Left renal cortex interstitium (tissue), 4 donors: ENCODE results near the gene SND1. TPM values are rescaled to one million over a fixed set of nuclear protein-coding genes. Genes with fewer than 3 reads are reported as not detected.
"Not testable (repeated sequence)": the region's sequence is repeated elsewhere in the genome, so short reads cannot be mapped to it uniquely, and the experiment has no call there.

ENCODE experiments used
- DNase-seq, 4 donors: peaks; one replicate each; pipeline ENCODE4 v3.0.0-alpha.2; 2013; ENCODE audit warnings: low read depth in 4 of 4, low spot score in 2 of 4, missing footprints in 1 of 4
- polyA plus RNA-seq, 4 donors: library from polyadenylated mRNA; unstranded; fragments of 120-200 nt; gene quantifications; one replicate each; pipeline ENCODE4 v1.2.1, GENCODE V29; 2013; ENCODE audit not compliant: insufficient read length in 4 of 4

The SND1 gene
- polyA plus RNA-seq, 4 donors = 133 to 165 (median 139) TPM

DNA sequence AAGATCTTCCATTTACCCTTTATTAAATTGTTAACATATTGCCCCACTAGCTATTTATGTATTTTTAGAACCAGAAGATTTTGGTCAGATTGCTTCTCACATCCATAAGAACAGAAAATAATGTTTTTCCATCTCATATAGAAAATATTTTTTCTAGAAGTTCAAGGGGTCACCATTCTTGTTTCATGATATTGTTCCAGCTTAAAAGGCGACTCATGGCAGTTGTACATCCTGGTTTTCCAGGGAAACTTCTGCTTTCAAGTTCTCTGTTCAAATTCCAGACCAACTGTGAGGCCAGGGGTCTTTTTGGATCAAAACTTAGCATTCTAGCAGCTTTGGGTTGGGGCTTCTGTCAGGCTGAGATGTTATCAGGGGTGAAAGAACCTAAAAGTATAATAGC, 294.9 kb downstream of the SND1 start:
- no peak for DNase-seq

DNA sequence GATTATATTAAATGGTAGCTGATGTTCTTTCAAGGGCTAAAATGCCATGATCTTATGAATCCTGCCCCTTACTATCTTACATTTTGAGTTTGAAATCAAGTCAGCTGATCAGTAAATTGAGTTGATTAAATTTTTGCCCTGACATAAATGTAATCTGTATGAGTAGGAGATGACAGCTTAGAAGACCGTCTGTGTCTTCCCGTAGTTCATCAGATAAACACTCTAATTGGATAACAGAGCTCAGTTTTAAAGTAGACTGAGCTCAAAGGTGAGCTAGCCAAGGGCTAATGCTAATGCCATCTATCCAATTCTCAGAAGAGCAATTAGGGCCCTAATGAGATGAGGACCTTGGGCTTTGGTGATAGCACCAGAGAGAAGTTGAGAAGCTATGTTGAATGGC, 296.3 kb downstream of the SND1 start:
- no peak for DNase-seq

DNA sequence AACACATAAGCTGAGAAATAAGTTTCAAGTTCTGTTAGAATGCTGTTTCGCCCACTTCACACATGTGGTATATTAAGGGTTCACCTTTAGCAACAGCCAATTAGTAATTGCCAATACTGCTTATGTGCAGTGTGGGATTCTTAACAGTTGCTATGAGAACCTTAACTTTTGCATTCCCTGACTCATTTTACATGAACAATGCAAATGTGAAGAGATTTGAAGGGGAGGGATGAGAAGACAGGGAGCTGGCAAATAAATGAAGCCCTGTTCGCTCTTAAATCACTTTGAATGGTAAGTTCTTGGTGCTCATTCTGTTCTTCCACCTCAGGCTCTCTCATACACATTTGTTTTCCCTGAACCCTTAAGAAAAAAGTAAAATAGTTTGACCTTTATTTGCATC, 296.9 kb downstream of the SND1 start:
- DNase-seq = no peak

DNA sequence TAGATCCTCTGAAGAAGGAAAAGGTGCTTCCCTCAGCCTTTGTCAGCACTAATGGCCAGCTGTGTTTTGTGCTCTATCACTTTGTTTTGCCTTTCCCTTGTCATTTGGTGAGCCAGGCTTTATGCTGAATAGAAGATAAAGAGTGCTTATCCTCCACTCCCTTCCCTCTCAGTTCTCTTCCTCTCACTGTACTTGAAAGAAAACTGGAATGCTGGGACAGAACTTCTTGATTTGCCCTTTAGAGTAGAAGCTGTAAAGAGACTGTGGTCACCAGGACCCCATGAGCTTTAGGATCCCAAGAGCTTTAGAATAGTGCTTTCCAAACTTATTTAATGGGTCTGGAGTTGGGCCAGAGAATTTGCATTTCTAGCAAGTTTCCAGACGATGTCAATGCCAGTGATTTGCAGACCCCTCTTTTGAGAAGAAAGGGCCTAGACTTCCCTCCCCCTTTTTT, 297.8 kb downstream of the SND1 start:
- no peak for DNase-seq

DNA sequence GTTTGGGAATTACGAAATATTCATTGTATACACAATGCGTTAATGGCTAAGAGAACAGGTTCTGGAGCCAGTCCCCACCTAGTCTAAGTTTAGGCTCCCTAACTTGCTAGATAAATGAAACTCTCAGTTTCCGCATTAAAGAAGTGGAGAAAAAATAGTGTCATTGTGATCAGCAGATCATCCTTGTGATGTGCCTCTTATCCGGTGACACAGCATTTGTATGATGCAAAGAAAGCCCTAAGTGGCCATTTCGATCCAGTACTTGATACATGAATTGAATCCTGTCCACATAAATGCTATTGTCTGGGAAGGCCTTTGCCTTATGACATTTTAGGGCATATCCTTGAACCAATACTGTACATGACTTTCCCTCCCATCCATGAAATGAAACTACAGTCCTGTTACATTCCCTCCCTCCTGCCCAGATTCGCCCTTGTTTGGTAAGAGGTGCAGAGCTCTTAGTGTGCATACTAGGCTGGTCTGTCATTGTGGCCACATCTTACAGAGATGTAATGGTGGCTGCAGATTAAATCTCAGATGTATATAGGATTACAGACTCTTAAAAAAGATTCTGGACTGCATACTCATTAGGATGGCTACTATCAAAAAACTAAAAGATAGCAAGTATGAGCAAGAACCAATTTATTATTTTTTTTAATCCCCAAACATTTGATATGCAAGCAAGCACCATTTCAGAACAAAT, 298.4 kb downstream of the SND1 start:
- no peak for DNase-seq

DNA sequence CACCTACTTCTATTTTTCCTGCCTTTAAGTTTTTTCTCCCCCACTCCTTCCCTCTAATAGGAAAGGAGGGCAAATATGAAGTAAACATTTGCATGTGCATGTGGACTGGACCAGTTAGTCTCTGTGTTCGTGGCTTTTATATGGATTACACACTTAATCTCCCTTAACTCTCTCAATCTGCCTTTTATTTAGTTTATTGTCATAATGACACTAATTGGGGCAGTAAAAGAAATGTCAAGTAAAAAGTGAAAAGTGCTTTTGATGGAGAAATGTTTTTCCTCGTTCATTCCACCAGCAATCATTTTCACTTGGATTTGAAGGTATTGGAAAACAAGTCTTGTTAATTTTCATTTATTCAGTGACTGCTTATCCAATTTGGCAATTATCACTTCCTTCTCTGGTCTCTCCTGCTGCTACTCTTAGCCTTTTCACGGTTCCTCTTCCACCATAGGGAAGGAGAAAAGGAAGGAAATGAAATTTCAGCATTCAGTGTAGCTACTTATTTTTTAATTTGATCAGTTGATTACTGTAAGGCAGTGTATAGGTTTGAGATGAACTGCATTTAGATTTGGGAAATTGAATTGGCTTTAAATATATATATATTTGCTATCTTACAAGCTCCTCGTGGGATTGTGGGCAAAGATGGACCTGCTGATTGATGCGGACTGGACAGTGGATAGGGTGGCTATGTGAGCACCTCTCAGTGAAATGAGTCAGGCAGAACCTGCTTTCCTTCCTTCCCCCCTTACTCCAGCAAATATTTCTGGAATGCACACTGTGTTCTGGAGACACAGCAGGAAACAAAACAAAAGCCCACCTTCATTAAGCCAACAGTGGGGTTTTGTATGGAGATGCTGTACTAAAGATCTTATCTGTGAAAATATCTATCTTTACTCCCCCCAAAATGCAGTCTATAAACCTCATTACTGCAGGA, 301.7 kb downstream of the SND1 start:
- DNase-seq = no peak

DNA sequence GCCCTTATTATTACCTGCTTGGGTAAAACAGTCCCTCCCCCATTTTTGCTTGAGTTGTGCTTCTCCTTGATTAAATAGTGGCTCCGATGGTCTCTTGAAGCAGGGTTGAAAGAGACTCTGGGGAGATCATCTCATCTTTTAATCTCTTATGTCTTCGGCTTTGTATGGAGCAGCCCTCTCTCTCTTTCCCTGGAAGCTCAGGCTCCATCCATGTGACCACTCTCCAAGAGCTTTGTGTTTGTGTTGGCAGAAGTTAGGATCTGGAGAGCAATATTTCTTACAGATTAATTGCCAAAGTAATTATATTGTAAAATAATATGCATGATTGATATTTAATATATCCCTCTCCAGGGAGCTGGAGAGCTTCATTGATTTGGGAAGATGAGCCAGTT, 302.4 kb downstream of the SND1 start:
- DNase-seq = no peak

DNA sequence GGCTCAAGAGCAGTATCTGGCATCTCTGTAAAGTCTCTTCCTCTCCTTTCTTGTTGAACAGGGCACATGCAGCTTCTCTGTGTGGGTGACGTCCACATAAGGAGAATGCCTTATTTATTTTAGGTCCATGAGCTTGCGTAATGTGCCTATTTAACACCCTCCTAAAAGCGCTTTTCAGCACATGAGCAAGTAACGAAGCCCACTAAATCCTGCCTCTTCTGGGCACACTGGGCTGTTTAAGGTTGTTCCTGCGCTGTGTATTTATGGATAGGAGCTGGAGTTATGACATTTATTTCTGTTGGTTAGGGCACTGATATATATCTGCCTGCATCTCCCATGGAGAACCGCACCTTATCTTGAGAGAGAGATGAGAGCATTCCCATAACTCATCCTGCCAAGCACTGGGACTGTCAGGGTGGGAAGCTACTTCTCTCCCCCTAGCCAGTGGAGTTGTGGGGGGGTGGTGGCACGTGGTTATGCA, 303.1 kb downstream of the SND1 start:
- DNase-seq = no peak

DNA sequence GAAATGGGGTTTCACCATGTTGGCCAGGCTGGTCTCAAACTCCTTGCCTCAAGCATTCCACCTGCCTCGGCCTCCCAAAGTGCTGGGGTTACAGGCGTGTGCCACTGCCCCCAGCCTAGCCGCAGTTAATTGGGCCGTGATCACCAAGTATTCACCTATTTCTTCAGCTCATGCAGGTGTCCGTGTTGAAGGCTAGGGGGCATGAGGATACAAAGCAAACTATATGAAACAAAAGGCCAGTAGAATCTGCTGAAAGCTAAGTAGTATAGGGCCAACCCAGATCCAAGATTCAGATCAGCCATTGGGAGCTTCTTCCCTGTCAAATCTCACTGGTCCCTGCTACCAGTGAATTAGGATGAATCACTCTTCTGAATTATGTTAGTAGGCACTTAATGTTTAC, 305.9 kb downstream of the SND1 start:
- no peak for DNase-seq

DNA sequence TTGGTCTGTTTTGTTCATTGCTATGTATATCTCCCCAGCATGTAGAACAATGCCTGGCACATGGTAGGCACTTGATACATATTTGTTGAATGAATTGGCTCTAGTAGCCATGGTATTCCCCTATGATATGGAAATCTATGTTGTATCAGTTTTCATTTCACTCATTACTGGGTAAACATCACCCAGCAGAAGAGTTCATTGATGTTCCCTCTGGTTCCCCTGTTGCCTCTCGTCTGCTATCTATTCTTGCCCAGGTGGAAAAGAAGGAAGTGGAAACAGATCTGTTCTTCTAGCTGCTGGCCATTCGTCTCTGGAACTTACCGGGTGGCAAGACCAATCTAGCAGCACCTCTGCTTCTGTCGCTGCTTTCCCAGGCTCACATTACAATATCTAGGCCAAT, 307.8 kb downstream of the SND1 start:
- DNase-seq = no peak

DNA sequence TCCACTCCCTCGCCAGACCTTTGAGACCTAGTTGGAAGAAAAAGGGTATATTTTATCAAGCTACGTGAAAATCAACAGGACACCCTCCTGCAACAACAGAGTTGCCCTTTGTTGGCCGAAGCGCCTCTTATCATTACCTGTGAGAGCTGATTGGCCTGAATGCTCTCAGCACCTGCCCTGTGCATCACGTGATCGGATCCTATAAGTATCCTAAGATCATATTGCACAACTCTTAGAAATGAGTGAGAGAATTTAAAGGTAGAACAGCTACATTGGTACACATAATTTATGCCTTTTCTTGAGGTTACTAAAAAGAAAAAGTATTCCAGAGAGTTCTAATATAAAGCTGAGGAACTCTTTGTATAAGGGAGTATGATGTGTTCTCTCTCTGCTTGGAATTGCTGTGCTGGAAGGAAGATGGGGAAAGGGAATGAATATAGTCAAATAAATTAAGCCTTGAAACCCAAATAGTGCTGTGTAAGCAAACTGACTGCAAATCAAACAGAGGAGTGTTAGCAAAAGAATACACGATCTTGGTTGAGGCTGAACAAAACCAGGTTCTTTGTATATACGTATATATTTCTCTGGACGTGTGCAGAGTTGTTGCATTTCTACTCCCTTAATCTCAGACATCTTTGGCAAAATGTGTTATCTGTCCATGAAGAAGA, 309.9 kb downstream of the SND1 start:
- no peak for DNase-seq

DNA sequence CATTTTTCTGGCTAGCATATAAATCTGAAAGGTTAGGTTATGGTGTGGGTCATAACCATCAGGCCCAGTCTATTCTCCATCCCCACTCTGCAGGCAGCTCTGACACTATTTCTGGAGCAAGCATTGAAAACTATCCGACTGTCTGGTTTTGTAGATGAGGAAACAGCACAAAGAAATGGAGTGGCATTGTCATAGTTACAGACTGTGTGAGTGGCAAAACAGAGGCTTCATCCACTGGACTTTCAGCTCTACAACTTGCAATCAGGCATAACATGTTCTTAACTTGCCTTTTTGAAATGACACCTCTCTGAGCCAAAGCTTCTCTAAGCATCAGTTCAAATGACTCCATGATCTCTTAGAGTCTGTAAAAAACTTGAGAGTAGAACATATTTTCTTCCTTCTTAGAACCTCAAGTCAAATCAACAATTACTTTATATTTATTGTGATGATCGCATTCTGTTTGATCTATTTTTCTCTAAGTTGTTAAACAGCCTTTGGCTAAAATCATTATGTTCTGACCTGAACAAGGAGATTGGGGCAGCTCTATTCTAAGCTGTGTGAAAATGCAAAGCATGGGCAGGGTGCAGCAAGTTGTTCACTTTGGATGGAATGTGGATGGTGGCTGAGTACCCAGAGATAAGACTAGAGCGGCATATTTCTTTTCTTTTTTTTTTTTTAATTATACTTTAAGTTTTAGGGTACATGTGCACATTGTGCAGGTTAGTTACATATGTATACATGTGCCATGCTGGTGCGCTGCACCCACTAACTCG, 310.8 kb downstream of the SND1 start:
- no peak for DNase-seq

DNA sequence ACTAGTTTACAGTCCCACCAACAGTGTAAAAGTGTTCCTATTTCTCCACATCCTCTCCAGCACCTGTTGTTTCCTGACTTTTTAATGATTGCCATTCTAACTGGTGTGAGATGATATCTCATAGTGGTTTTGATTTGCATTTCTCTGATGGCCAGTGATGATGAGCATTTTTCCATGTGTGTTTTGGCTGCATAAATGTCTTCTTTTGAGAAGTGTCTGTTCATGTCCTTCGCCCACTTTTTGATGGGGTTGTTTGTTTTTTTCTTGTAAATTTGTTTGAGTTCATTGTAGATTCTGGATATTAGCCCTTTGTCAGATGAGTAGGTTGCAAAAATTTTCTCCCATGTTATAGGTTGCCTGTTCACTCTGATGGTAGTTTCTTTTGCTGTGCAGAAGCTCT, 311.9 kb downstream of the SND1 start:
- not testable (repeated sequence) for DNase-seq

DNA sequence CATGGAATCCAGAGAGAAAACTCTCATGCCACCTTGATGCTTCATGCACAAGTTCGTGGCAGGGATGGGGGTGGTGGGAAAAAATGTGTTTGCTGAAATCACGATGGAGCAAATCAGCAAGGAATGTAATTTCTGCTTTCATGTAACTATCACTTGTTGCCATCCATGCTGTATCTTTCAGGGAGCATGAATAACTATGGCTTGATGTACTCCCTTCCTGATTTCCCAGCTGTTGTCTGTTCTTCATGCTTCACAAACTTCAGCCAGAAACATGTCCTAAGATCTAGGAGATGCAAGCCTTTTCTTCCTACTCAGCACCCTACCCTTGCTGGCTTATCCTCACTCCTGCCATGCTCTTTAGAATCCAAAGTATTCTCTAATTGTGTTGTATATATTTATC, 315.3 kb downstream of the SND1 start:
- no peak for DNase-seq

DNA sequence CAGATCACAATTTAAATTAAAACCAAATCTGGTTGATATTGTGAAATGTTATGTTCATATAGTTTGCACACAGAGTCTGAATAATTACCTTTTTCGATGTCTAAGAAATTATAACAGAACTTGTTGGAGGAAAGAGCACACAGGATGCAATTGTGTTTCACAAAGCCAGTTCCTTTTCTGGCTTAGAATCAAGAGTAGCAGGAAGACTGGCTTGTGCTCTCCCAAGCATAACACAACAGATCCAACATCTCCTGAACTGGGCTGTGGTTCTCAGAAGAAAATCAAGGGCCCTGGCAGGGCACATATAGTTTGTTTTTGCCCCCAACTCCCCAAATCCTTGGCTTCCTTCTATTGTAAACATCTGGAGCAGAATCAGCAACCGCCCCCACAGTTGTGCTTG, 316.6 kb downstream of the SND1 start:
- DNase-seq = no peak

DNA sequence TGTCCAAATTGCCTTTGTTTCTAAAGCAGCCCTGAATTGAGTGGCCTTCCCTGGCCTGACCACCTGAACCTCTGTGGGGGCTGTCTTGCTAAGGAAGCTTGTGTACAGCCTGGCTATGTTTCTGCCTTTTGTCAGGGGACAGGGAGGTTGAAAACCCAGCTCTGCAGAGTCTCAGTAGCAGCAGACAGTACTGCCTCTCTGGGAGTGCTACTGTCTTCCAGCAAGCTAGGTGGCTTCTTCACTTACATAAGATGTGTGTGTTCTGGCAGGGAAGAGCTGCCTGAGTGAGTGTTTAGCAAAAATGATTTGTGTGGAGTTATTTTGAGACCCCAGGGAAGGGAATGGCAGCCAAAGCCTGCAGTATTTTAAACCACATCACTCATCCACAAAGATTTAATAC, 321.8 kb downstream of the SND1 start:
- DNase-seq = no peak

DNA sequence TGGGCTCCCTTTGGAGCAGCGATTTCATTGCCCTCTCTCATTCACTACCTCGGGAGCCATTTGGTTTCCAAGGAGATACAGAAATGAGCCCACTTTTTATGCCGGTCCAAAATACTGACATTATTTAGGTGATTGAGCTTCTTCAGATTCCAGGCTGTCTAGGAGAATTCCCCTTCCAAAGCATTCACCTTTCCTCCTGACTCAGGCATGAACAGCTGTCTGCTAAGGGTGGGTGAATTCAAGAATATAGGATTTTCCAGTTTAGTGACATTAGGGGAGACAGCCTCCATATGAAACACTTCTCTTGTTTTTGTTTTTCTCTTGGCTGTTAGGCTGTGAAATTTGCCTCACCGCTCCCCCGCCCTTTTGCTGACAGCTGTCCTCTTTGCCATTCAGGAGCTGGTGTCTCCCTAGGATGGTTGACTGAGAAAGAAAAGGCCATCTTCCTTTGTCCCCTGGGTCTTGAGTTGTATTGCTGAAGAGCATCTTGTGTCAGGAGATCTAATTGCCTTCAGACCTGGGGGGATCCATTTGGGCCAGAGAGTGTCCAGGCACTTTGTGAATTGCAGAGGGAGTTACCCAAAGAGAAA, 322.5 kb downstream of the SND1 start:
- DNase-seq = no peak

DNA sequence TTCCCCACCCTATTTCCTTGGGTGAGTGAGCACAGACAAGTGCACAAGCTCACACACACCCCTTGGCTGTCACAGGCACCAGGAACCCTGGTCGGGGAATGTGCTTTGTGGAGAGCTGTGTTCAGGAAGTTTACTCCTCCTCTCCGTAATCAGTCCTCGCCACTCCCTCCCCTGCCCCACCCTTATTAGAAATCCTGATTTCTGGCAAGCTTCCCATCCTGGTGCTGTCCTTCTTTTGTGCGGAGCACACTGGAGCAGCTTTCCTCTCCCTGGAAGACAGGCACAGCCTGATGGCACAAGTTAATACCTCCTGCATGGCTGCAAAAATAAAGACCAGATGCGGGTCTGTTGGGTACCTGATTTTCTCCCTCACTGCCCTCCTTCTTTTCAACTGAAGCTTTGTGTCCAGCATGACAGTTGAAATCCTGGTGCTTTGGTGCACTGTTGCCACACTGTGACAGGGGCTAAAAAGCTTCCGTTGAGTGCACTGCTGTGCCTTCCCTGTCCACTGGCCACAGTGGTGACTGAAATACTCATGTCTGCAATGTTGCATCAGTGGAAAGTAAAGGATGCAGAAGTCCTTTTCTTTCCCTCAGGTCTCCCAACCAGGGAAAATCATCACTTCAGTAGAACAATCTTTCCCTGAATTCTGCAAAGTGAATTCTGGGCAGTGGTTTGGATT, 324.2 kb downstream of the SND1 start:
- no peak for DNase-seq

DNA sequence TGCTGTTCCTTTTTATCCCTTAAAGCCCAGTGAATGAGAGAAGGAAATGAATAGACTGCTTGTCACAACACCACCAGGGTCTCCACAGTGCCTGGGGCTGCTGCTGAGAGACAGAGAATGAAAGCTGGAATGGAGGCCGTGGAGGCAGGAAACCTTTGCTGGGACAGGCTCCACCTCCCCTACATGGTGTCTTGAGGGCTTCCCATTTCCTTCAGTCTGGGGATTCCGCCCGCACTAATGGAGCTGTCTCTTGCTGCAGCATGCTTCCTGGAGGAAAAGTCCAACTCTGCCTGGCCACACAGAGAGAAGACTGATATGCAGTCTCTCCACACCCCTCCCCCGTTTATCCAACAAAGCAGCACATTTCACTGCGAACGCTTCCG, 324.7 kb downstream of the SND1 start:
- no peak for DNase-seq

DNA sequence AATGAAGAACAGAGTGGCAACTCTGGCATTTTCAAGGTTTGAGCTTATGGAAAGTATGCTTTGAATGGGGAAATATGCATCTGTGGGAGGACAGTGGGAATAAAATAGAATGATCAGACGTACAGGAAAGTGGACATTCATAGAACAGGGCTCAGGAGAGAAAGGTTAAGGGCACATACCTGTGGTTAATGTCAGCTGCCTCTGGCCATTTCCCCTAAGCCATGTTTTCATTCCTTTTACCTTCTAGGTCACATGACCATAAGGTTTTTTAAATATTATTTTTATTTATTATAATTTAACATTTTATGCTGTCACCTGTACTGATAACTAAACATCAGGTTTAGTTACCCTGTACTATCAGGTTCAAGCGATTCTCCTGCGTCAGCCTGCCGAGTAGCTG, 326.4 kb downstream of the SND1 start:
- no peak for DNase-seq
